ENCODE data around the gene EIF4EBP2.

The EIF4EBP2 gene
- total RNA-seq = 113 to 141 reads per million in 2 donors

- DNase-seq = peak; percentile 100
Observed at GRCh38 chr10:70404036-70404786, at the start of gene EIF4EBP2. EIF4EBP2 (plus strand) TSS chr10:70404145; CDS start chr10:70404402, 257 bp downstream.

GRCh38 chr10:70354556-70354955 is 49.4 kb upstream of the EIF4EBP2 start:
- DNase-seq = no peak

- DNase-seq = no peak
Observed at GRCh38 chr10:70355051-70356021, 48.6 kb upstream of the EIF4EBP2 start.

- no peak for DNase-seq
Observed at GRCh38 chr10:70357565-70357964, 46.4 kb upstream of the EIF4EBP2 start.

GRCh38 chr10:70358446-70358845 is 45.5 kb upstream of the EIF4EBP2 start:
- no peak for DNase-seq

- DNase-seq = no peak
Observed at GRCh38 chr10:70359017-70359550, 44.9 kb upstream of the EIF4EBP2 start.

GRCh38 chr10:70360215-70360614 is 43.7 kb upstream of the EIF4EBP2 start:
- no peak for DNase-seq

GRCh38 chr10:70362328-70362727 is 41.6 kb upstream of the EIF4EBP2 start:
- DNase-seq = no peak

GRCh38 chr10:70363292-70363691 is 40.7 kb upstream of the EIF4EBP2 start:
- no peak for DNase-seq

- peak; percentile 81 for DNase-seq
Observed at GRCh38 chr10:70363971-70364771, 39.8 kb upstream of the EIF4EBP2 start.

GRCh38 chr10:70364772-70365091 is 39.2 kb upstream of the EIF4EBP2 start:
- no peak for DNase-seq

GRCh38 chr10:70367195-70367796 is 36.6 kb upstream of the EIF4EBP2 start:
- no peak for DNase-seq

GRCh38 chr10:70368774-70369482 is 35.0 kb upstream of the EIF4EBP2 start:
- DNase-seq = no peak

- DNase-seq = no peak
Observed at GRCh38 chr10:70369498-70370018, 34.4 kb upstream of the EIF4EBP2 start.

- DNase-seq = no peak
Observed at GRCh38 chr10:70370766-70371165, 33.2 kb upstream of the EIF4EBP2 start.

GRCh38 chr10:70371846-70372245 is 32.1 kb upstream of the EIF4EBP2 start:
- DNase-seq = no peak

- DNase-seq = no peak
Observed at GRCh38 chr10:70374775-70375614, 28.9 kb upstream of the EIF4EBP2 start.

- DNase-seq = no peak
Observed at GRCh38 chr10:70376436-70377378, 27.2 kb upstream of the EIF4EBP2 start.

- DNase-seq = no peak
Observed at GRCh38 chr10:70378122-70378521, 25.8 kb upstream of the EIF4EBP2 start.
